Measurements from ENCODE around the gene ATG2A.

Gene ATG2A

GRCh38 chr11:64894812-64895452 lies 22.1 kb downstream of the ATG2A start:
- Histone ChIP-seq H3K9ac (ENCODE audit: low read depth in 1 of 2, low read length in 2 of 2) (peak overlapping the region in 1 of 2 donors; percentile 98), H3K27ac (ENCODE audit: low read depth in 2 of 2, low read length in 2 of 2) (peak overlapping the region; percentile 95 to 99), H3K9me3 (ENCODE audit: control insufficient read depth in 2 of 2, low read length in 2 of 2) (no peaks in the 10 kb centered on the region), H3K4me3 (ENCODE audit: low read length in 2 of 2) (no peak overlapping the region), H3K27me3 (ENCODE audit: control insufficient read depth in 2 of 2, insufficient read depth in 2 of 2, low read length in 2 of 2) (no peaks in the 10 kb centered on the region), H3K4me1 (ENCODE audit: control insufficient read depth in 2 of 2, insufficient read depth in 2 of 2, low read length in 2 of 2) (peaks cover 13 to 23% of the 10 kb centered on the region in 2 donors), H3K36me3 (ENCODE audit: control insufficient read depth in 2 of 2, insufficient read depth in 2 of 2, low read length in 2 of 2) (peaks cover 36 to 37% of the 10 kb centered on the region in 2 donors)

DNA sequence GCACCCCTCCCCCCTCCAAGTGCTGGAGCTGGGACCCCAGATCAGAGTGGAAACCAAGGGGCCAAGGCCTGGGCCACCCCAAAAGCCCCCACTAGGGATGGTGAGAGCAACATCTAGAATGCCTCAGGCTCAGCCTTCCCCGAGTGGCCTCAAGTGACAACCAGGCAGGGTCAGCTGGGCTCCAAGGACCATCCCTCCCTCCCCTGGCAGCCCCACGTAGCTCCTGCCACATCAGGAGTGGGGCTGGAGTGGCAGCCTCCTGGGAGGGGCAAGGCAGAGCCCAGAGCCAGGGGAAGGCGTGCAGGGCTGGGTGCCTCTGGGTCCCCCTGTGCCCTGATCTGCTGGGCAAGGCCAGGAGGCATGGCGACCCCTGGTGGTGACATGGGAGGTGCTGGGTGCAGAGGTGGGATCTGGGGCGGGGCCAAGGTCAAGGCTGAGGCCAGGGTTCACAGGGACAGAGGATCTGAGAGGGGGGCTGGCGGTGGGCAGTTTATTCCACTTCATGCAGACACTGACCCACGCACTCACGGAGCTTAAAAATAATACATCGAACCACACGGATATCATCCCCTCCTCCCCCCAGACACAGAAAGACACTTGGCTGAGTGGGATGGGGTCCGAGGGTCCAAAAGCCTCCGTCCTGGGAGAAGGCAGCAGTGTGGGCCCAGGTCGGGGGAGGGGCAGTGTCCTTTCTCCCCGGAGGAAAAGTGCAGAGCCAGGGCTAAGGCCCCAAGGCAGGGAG lies 22.8 kb downstream of the ATG2A start:
- Histone ChIP-seq H3K36me3 (ENCODE audit: control insufficient read depth in 2 of 2, insufficient read depth in 2 of 2, low read length in 2 of 2) (peaks cover 34 to 36% of the 10 kb centered on the region in 2 donors), H3K27me3 (ENCODE audit: control insufficient read depth in 2 of 2, insufficient read depth in 2 of 2, low read length in 2 of 2) (no peaks in the 10 kb centered on the region), H3K4me1 (ENCODE audit: control insufficient read depth in 2 of 2, insufficient read depth in 2 of 2, low read length in 2 of 2) (peaks cover 17 to 28% of the 10 kb centered on the region in 2 donors), H3K9ac (ENCODE audit: low read depth in 1 of 2, low read length in 2 of 2) (peak overlapping the region; percentile 83 to 98), H3K27ac (ENCODE audit: low read depth in 2 of 2, low read length in 2 of 2) (peak overlapping the region; percentile 95 to 99), H3K4me3 (ENCODE audit: low read length in 2 of 2) (peak overlapping the region; percentile 93 to 96), H3K9me3 (ENCODE audit: control insufficient read depth in 2 of 2, low read length in 2 of 2) (no peaks in the 10 kb centered on the region)

- Histone ChIP-seq H3K36me3 (ENCODE audit: control insufficient read depth in 2 of 2, insufficient read depth in 2 of 2, low read length in 2 of 2) (peaks cover 29 to 35% of the 10 kb centered on the region in 2 donors), H3K9me3 (ENCODE audit: control insufficient read depth in 2 of 2, low read length in 2 of 2) (no peaks in the 10 kb centered on the region), H3K27ac (ENCODE audit: low read depth in 2 of 2, low read length in 2 of 2) (peak overlapping the region; percentile 95 to 99), H3K9ac (ENCODE audit: low read depth in 1 of 2, low read length in 2 of 2) (peak overlapping the region; percentile 98), H3K4me3 (ENCODE audit: low read length in 2 of 2) (peak overlapping the region; percentile 93 to 96), H3K4me1 (ENCODE audit: control insufficient read depth in 2 of 2, insufficient read depth in 2 of 2, low read length in 2 of 2) (peaks cover 20 to 36% of the 10 kb centered on the region in 2 donors), H3K27me3 (ENCODE audit: control insufficient read depth in 2 of 2, insufficient read depth in 2 of 2, low read length in 2 of 2) (no peaks in the 10 kb centered on the region)
Measured at GRCh38 chr11:64893194-64894069, 23.6 kb downstream of the ATG2A start.

DNA sequence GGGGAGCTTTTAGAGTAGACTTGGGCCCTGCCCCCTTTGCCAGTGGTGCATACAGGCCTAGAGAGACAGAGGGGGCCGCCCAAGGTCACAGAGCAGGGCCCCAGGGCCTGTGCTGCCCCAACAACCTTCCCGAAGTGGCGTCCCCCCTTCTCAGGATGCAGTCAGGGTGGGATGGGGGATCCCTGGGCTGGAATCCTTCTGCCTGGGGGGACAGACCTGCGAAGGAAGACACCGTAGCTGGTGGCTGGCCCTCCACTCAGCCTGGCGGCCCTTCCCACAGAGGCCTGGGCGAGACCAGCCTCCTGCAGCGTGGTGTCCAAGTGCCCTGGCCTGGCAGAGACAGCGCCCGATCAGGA lies 24.2 kb downstream of the ATG2A start:
- Histone ChIP-seq H3K27ac (ENCODE audit: low read depth in 2 of 2, low read length in 2 of 2) (peak overlapping the region; percentile 95 to 99), H3K9ac (ENCODE audit: low read depth in 1 of 2, low read length in 2 of 2) (peak overlapping the region; percentile 98), H3K36me3 (ENCODE audit: control insufficient read depth in 2 of 2, insufficient read depth in 2 of 2, low read length in 2 of 2) (peaks cover 23 to 29% of the 10 kb centered on the region in 2 donors), H3K4me3 (ENCODE audit: low read length in 2 of 2) (peak overlapping the region; percentile 93 to 96), H3K4me1 (ENCODE audit: control insufficient read depth in 2 of 2, insufficient read depth in 2 of 2, low read length in 2 of 2) (peaks cover 25 to 42% of the 10 kb centered on the region in 2 donors), H3K27me3 (ENCODE audit: control insufficient read depth in 2 of 2, insufficient read depth in 2 of 2, low read length in 2 of 2) (no peaks in the 10 kb centered on the region), H3K9me3 (ENCODE audit: control insufficient read depth in 2 of 2, low read length in 2 of 2) (no peaks in the 10 kb centered on the region)

DNA sequence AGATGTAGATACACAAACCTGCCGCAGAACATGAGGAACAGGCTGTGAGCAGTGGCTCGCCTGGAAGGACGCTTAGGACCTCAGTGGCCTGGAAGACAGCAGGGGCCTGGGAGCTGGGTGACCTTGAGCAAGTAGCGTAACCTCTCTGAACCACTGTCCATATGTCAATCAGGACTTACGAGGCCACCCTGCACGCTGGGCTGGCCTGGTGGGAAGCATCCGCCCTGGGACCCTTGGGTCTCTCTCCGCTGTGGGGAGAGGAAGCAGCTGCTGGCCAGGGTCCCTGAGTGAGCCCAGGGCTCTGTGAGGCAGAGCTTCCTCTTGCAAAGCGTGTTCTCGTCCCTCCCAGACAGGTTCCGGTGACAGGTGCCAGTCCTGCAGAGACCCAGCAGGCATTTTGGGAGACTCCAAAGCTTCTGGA lies 24.6 kb downstream of the ATG2A start:
- peak overlapping the region; percentile 95 to 99 for H3K27ac ChIP-seq (ENCODE audit: low read depth in 2 of 2, low read length in 2 of 2)
- H3K9ac ChIP-seq (ENCODE audit: low read depth in 1 of 2, low read length in 2 of 2): peak overlapping the region; percentile 98
- H3K4me3 ChIP-seq (ENCODE audit: low read length in 2 of 2): peak overlapping the region; percentile 93 to 96
- H3K36me3 ChIP-seq (ENCODE audit: control insufficient read depth in 2 of 2, insufficient read depth in 2 of 2, low read length in 2 of 2): peaks cover 20 to 26% of the 10 kb centered on the region in 2 donors
- no peaks in the 10 kb centered on the region for H3K9me3 ChIP-seq (ENCODE audit: control insufficient read depth in 2 of 2, low read length in 2 of 2)
- peaks cover 29 to 46% of the 10 kb centered on the region in 2 donors for H3K4me1 ChIP-seq (ENCODE audit: control insufficient read depth in 2 of 2, insufficient read depth in 2 of 2, low read length in 2 of 2)
- H3K27me3 ChIP-seq (ENCODE audit: control insufficient read depth in 2 of 2, insufficient read depth in 2 of 2, low read length in 2 of 2): no peaks in the 10 kb centered on the region

- peak overlapping the region; percentile 98 for H3K9ac ChIP-seq (ENCODE audit: low read depth in 1 of 2, low read length in 2 of 2)
- H3K27me3 ChIP-seq (ENCODE audit: control insufficient read depth in 2 of 2, insufficient read depth in 2 of 2, low read length in 2 of 2): no peaks in the 10 kb centered on the region
- H3K27ac ChIP-seq (ENCODE audit: low read depth in 2 of 2, low read length in 2 of 2): peak overlapping the region; percentile 95 to 99
- H3K9me3 ChIP-seq (ENCODE audit: control insufficient read depth in 2 of 2, low read length in 2 of 2): no peaks in the 10 kb centered on the region
- H3K4me3 ChIP-seq (ENCODE audit: low read length in 2 of 2): peak overlapping the region; percentile 93 to 96
- peaks cover 29 to 48% of the 10 kb centered on the region in 2 donors for H3K4me1 ChIP-seq (ENCODE audit: control insufficient read depth in 2 of 2, insufficient read depth in 2 of 2, low read length in 2 of 2)
- H3K36me3 ChIP-seq (ENCODE audit: control insufficient read depth in 2 of 2, insufficient read depth in 2 of 2, low read length in 2 of 2): peaks cover 19 to 21% of the 10 kb centered on the region in 2 donors
Measured at GRCh38 chr11:64891880-64892279, 25.1 kb downstream of the ATG2A start.

GRCh38 chr11:64891215-64891848 lies 25.7 kb downstream of the ATG2A start:
- H3K9ac ChIP-seq (ENCODE audit: low read depth in 1 of 2, low read length in 2 of 2): peak overlapping the region; percentile 98
- no peaks in the 10 kb centered on the region for H3K9me3 ChIP-seq (ENCODE audit: control insufficient read depth in 2 of 2, low read length in 2 of 2)

DNA sequence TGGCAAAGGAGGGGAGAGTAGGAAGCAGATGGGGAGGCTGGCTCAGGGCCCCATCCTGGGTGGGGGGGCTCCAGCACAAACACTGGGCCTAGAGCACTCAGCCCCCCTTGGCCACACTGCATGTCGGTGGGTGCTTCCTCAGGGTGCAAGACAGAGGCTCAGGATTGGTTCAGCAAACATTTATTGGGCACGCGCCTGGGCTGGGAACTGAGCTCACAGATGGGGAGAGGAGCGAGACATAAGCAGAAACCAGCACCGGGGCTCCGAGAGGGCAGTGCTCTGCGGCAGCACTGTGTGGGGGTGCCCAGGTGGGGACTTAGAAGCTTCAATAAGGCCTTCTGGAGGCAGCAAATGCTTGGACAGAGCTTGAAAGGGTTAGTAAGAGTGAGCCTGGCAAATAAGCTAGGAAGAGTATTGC lies 26.5 kb downstream of the ATG2A start:
- peak overlapping the region; percentile 95 to 98 for H3K9ac ChIP-seq (ENCODE audit: low read depth in 1 of 2, low read length in 2 of 2)
- peak overlapping the region; percentile 93 to 96 for H3K4me3 ChIP-seq (ENCODE audit: low read length in 2 of 2)
- peaks cover 29 to 50% of the 10 kb centered on the region in 2 donors for H3K4me1 ChIP-seq (ENCODE audit: control insufficient read depth in 2 of 2, insufficient read depth in 2 of 2, low read length in 2 of 2)
- no peaks in the 10 kb centered on the region for H3K9me3 ChIP-seq (ENCODE audit: control insufficient read depth in 2 of 2, low read length in 2 of 2)
- no peaks in the 10 kb centered on the region for H3K27me3 ChIP-seq (ENCODE audit: control insufficient read depth in 2 of 2, insufficient read depth in 2 of 2, low read length in 2 of 2)
- H3K27ac ChIP-seq (ENCODE audit: low read depth in 2 of 2, low read length in 2 of 2): peak overlapping the region; percentile 95 to 99
- peaks cover 19 to 21% of the 10 kb centered on the region in 2 donors for H3K36me3 ChIP-seq (ENCODE audit: control insufficient read depth in 2 of 2, insufficient read depth in 2 of 2, low read length in 2 of 2)

More at GRCh38 chr11:64891215-64891848, 25.7 kb downstream of the ATG2A start:
- H3K27ac ChIP-seq (ENCODE audit: low read depth in 2 of 2, low read length in 2 of 2): peak overlapping the region; percentile 95 to 99
- H3K36me3 ChIP-seq (ENCODE audit: control insufficient read depth in 2 of 2, insufficient read depth in 2 of 2, low read length in 2 of 2): peaks cover 19 to 21% of the 10 kb centered on the region in 2 donors
- peaks cover 29 to 49% of the 10 kb centered on the region in 2 donors for H3K4me1 ChIP-seq (ENCODE audit: control insufficient read depth in 2 of 2, insufficient read depth in 2 of 2, low read length in 2 of 2)
- no peaks in the 10 kb centered on the region for H3K27me3 ChIP-seq (ENCODE audit: control insufficient read depth in 2 of 2, insufficient read depth in 2 of 2, low read length in 2 of 2)
- peak overlapping the region; percentile 93 to 96 for H3K4me3 ChIP-seq (ENCODE audit: low read length in 2 of 2)

- peak overlapping the region; percentile 93 to 96 for H3K4me3 ChIP-seq (ENCODE audit: low read length in 2 of 2)
- H3K27ac ChIP-seq (ENCODE audit: low read depth in 2 of 2, low read length in 2 of 2): peak overlapping the region; percentile 95 to 99
- H3K9me3 ChIP-seq (ENCODE audit: control insufficient read depth in 2 of 2, low read length in 2 of 2): no peaks in the 10 kb centered on the region
- peaks cover 26 to 44% of the 10 kb centered on the region in 2 donors for H3K4me1 ChIP-seq (ENCODE audit: control insufficient read depth in 2 of 2, insufficient read depth in 2 of 2, low read length in 2 of 2)
- peaks cover 19 to 21% of the 10 kb centered on the region in 2 donors for H3K36me3 ChIP-seq (ENCODE audit: control insufficient read depth in 2 of 2, insufficient read depth in 2 of 2, low read length in 2 of 2)
- H3K9ac ChIP-seq (ENCODE audit: low read depth in 1 of 2, low read length in 2 of 2): peak overlapping the region; percentile 63 to 98
- no peaks in the 10 kb centered on the region for H3K27me3 ChIP-seq (ENCODE audit: control insufficient read depth in 2 of 2, insufficient read depth in 2 of 2, low read length in 2 of 2)
Measured at GRCh38 chr11:64888729-64889511, 28.1 kb downstream of the ATG2A start.

Data from mucosa of rectum (tissue), 2 donors.